ENCODE results near the gene NXPH1. TPM values are rescaled to one million over a fixed set of nuclear protein-coding genes. Genes with fewer than 3 reads are reported as not detected.

The NXPH1 gene
- total RNA-seq, 5 donors from 2014 or later (not counting 1 experiment from before 2014, with no cell fraction given) = not detected

- no peak overlapping the region for H3K27ac ChIP-seq (ENCODE audit: low read length)
- H3K27ac Mint-ChIP-seq = no peak overlapping the region
- peaks cover 5 to 8% (median 6%) of the 10 kb centered on the region in 3 donors for H3K9me3 Mint-ChIP-seq
- CTCF ChIA-PET = no interaction called here
- no peak for DNase-seq
- no peaks in the 10 kb centered on the region for H3K9me3 ChIP-seq
- H3K4me3 Mint-ChIP-seq = no peak overlapping the region
- no peaks in the 10 kb centered on the region for H3K4me1 ChIP-seq (ENCODE audit: control insufficient read depth in 1 of 2, extremely low read depth in 1 of 2, insufficient read depth in 2 of 2, low read length in 2 of 2)
- H3K4me3 ChIP-seq (ENCODE audit: control insufficient read depth in 1 of 2, extremely low read depth in 1 of 2, low read length in 1 of 2) = no peak overlapping the region
- no peaks in the 10 kb centered on the region for H3K4me1 Mint-ChIP-seq
- no peaks in the 10 kb centered on the region for H3K27me3 ChIP-seq (replicated peaks in 1 of 2; ENCODE audit: control insufficient read depth in 2 of 2, extremely low read depth in 1 of 2, insufficient read depth in 2 of 2, low read length in 1 of 2)
- ATAC-seq (replicated peaks in 1 of 4) = no peak
- POLR2A ChIA-PET = interaction anchor here in 1 of 2 donors (0.6 kb wide), 1 partner anchor 575 kb away, joined by 4 read pairs; no protein-coding TSS in a partner anchor
- WGBS (ENCODE audit: insufficient coverage) = 71% methylated on average over 3 of the region's 4 CpGs
- no peaks in the 10 kb centered on the region for H3K36me3 ChIP-seq (ENCODE audit: control insufficient read depth in 2 of 2, extremely low read depth in 1 of 2, insufficient read depth in 1 of 2, low read length in 1 of 2)
- no peaks in the 10 kb centered on the region for H3K36me3 Mint-ChIP-seq
- H3K27me3 Mint-ChIP-seq = peaks cover 0 to 3% of the 10 kb centered on the region in 2 donors
Measured at GRCh38 chr7:8481752-8482446, 48.5 kb downstream of the NXPH1 start.

DNA sequence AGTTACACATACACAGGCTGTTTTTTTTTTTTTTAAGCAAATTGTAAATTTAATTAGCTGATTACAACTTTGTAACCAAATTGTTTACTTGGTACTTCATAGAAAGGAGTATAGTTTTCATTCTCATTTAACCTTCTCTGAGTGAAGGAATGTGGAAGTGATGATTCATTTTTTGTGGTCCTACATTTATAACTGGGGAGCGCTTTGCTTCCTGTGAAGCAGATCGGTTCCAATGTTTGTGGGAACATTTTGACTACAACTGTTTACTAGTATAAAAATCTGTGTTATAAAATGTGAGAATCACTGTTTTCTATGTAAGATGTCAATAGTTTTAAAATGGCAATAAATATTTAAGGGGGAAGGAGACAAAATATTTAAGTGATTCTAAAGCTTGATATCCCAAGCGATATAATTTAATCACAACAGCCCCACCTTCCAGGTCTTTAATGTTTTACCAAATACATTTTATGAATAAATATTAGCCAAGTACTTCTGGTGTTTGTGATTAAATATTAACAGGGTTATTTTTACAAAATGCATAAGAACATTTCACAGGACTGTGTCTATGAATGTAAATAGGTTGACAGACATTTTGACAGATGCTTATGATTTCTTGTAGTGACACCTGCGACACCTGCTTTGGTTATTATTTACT, 57.1 kb downstream of the NXPH1 start:
- Histone ChIP-seq H3K36me3 (ENCODE audit: control insufficient read depth in 2 of 2, extremely low read depth in 1 of 2, insufficient read depth in 1 of 2, low read length in 1 of 2) (no peaks in the 10 kb centered on the region), H3K27ac (ENCODE audit: low read length) (no peak overlapping the region), H3K4me3 (ENCODE audit: control insufficient read depth in 1 of 2, extremely low read depth in 1 of 2, low read length in 1 of 2) (no peak overlapping the region), H3K27me3 (replicated peaks in 1 of 2; ENCODE audit: control insufficient read depth in 2 of 2, extremely low read depth in 1 of 2, insufficient read depth in 2 of 2, low read length in 1 of 2) (no peaks in the 10 kb centered on the region), H3K4me1 (ENCODE audit: control insufficient read depth in 1 of 2, extremely low read depth in 1 of 2, insufficient read depth in 2 of 2, low read length in 2 of 2) (no peaks in the 10 kb centered on the region), H3K9me3 (no peaks in the 10 kb centered on the region)
- CTCF ChIA-PET = no interaction called here
- H3K27me3 Mint-ChIP-seq = peaks cover 0 to 3% of the 10 kb centered on the region in 2 donors
- DNase-seq (no peak), ATAC-seq (replicated peaks in 1 of 4) (no peak)
- POLR2A ChIA-PET = interaction anchor here in 1 of 2 donors (0.5 kb wide), 1 partner anchor 147 kb away, joined by 5 read pairs; no protein-coding TSS in a partner anchor
- H3K27ac Mint-ChIP-seq = no peak overlapping the region
- no peak overlapping the region for H3K4me3 Mint-ChIP-seq
- no CpG with 5 or more reads among the region's 4 CpGs for WGBS (ENCODE audit: insufficient coverage)
- no peaks in the 10 kb centered on the region for H3K36me3 Mint-ChIP-seq
- no peaks in the 10 kb centered on the region for H3K4me1 Mint-ChIP-seq
- H3K9me3 Mint-ChIP-seq = peaks cover 0 to 14% (median 1%) of the 10 kb centered on the region in 3 donors

DNA sequence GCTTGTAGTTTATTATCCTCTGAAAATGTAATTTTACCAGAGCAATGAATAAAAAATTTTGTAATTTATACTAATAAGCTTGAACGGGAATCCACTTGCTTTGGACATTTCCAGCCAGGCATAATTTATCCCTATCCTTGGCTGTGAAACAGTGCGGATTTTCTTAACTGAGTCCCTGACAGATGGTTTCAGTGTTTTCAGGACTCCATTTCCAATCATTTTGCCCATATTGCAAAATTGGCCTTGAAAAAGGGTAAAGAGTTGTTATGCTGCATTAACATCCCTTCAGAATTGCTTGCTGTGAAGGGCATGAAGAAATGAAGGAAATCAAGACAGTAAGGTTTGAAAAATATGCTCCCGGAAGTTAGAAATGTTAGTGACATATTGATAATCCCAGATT, 57.7 kb downstream of the NXPH1 start:
- POLR2A ChIA-PET = no interaction called here

DNA sequence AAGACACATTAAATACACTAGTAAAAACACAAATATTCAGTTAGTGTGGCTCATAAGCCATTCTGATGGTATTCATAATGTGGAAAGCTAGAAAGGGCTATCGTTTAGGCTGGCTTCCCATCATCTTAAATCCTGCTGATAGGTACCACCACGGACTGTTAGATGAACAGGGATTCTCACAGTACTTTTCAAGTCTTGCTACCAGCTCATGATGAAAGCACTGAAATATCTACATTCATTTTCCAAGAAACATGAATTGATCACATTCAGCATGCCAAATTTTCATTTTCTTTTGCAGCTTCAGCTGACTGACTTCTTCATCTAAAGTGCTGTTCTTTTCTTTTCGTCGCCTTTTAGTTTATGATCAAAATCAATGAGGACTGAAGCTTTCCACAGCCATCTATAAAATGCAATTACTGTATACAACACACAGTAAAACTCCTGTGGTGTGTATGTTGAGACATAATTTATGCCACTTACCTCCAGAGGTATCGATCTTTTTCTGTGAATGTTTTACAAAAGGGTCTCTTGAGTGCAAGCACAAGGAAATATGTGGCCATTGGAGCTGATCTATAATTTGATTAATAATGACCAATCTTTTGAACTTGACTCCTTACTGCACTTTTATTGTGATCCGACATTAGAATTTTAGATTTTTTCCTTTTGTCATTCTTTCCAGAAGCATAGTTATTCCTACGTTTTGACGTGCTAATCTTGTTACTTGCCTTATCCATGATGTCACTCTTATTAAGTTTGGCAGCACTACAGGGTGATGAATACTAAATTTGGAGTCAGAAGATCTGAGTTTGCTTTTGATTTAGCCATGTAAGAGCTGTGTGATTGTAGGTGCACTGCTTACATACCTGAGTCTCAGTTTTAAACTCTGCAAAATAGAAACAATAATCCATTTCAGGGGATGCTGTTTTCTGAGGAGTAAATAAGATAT, 58.4 kb downstream of the NXPH1 start:
- H3K36me3 ChIP-seq (ENCODE audit: control insufficient read depth in 2 of 2, extremely low read depth in 1 of 2, insufficient read depth in 1 of 2, low read length in 1 of 2) = no peaks in the 10 kb centered on the region
- no peak overlapping the region for H3K4me3 ChIP-seq (ENCODE audit: control insufficient read depth in 1 of 2, extremely low read depth in 1 of 2, low read length in 1 of 2)
- CTCF ChIA-PET = interaction anchor here in 1 of 2 donors (0.5 kb wide), 1 partner anchor 56 kb away, joined by 3 read pairs; no protein-coding TSS in a partner anchor
- H3K4me1 ChIP-seq (ENCODE audit: control insufficient read depth in 1 of 2, extremely low read depth in 1 of 2, insufficient read depth in 2 of 2, low read length in 2 of 2) = no peaks in the 10 kb centered on the region
- H3K9me3 ChIP-seq = no peaks in the 10 kb centered on the region
- POLR2A ChIA-PET = no interaction called here
- ATAC-seq (replicated peaks in 1 of 4) = no peak
- no peaks in the 10 kb centered on the region for H3K27me3 ChIP-seq (replicated peaks in 1 of 2; ENCODE audit: control insufficient read depth in 2 of 2, extremely low read depth in 1 of 2, insufficient read depth in 2 of 2, low read length in 1 of 2)
- no peak overlapping the region for H3K27ac ChIP-seq (ENCODE audit: low read length)
- no peak for DNase-seq
- no peak overlapping the region for H3K4me3 Mint-ChIP-seq
- 100% methylated on average over 1 of the region's 8 CpGs for WGBS (ENCODE audit: insufficient coverage)
- no peaks in the 10 kb centered on the region for H3K36me3 Mint-ChIP-seq
- H3K9me3 Mint-ChIP-seq = peaks cover 0 to 14% (median 1%) of the 10 kb centered on the region in 3 donors
- H3K27ac Mint-ChIP-seq = no peak overlapping the region
- peaks cover 0 to 3% of the 10 kb centered on the region in 2 donors for H3K27me3 Mint-ChIP-seq
- no peaks in the 10 kb centered on the region for H3K4me1 Mint-ChIP-seq

More for the DNA sequence above, 57.7 kb downstream of the NXPH1 start:
- ATAC-seq (replicated peaks in 1 of 4) = no peak
- no peak overlapping the region for H3K27ac ChIP-seq (ENCODE audit: low read length)
- CTCF ChIA-PET = interaction anchor here in 1 of 2 donors (0.5 kb wide), 1 partner anchor 55 kb away, joined by 3 read pairs; no protein-coding TSS in a partner anchor
- H3K4me3 Mint-ChIP-seq = no peak overlapping the region
- H3K36me3 Mint-ChIP-seq = no peaks in the 10 kb centered on the region
- H3K4me1 Mint-ChIP-seq = no peaks in the 10 kb centered on the region
- no peaks in the 10 kb centered on the region for H3K27me3 ChIP-seq (replicated peaks in 1 of 2; ENCODE audit: control insufficient read depth in 2 of 2, extremely low read depth in 1 of 2, insufficient read depth in 2 of 2, low read length in 1 of 2)
- H3K9me3 Mint-ChIP-seq = peaks cover 0 to 14% (median 1%) of the 10 kb centered on the region in 3 donors
- DNase-seq = no peak
- no peak overlapping the region for H3K27ac Mint-ChIP-seq
- H3K36me3 ChIP-seq (ENCODE audit: control insufficient read depth in 2 of 2, extremely low read depth in 1 of 2, insufficient read depth in 1 of 2, low read length in 1 of 2) = no peaks in the 10 kb centered on the region
- no CpG with 5 or more reads among the region's 3 CpGs for WGBS (ENCODE audit: insufficient coverage)
- H3K9me3 ChIP-seq = no peaks in the 10 kb centered on the region
- no peak overlapping the region for H3K4me3 ChIP-seq (ENCODE audit: control insufficient read depth in 1 of 2, extremely low read depth in 1 of 2, low read length in 1 of 2)
- peaks cover 0 to 3% of the 10 kb centered on the region in 2 donors for H3K27me3 Mint-ChIP-seq
- no peaks in the 10 kb centered on the region for H3K4me1 ChIP-seq (ENCODE audit: control insufficient read depth in 1 of 2, extremely low read depth in 1 of 2, insufficient read depth in 2 of 2, low read length in 2 of 2)

DNA sequence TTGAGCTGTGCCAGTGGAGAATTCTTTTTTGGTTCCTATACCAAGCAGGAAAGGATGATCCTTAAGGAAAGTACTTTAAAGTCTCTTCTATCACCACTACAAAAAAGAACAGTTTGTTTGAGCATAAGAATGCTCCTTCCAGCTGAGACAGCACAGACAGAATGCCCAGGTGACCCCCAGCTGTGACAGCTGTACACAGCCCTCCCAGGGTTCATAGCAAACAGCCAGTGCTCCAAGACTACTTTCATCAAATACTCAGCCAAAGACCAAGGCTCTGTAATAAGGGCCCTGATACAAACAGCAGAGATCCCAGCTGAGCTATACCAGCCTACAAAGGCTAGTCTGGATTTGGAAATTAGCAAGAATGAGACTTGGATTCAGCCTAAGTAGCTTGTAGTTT, 65.7 kb downstream of the NXPH1 start:
- ATAC-seq (replicated peaks in 1 of 4) (no peak), DNase-seq (no peak)
- ChIA-PET CTCF (no interaction called here), POLR2A (no interaction called here)
- Mint-ChIP-seq H3K27ac (no peak overlapping the region), H3K9me3 (peaks cover 3 to 9% (median 4%) of the 10 kb centered on the region in 3 donors), H3K27me3 (no peaks in the 10 kb centered on the region), H3K4me3 (no peak overlapping the region), H3K36me3 (no peaks in the 10 kb centered on the region), H3K4me1 (no peaks in the 10 kb centered on the region)
- Histone ChIP-seq H3K4me1 (ENCODE audit: control insufficient read depth in 1 of 2, extremely low read depth in 1 of 2, insufficient read depth in 2 of 2, low read length in 2 of 2) (no peaks in the 10 kb centered on the region), H3K27me3 (replicated peaks in 1 of 2; ENCODE audit: control insufficient read depth in 2 of 2, extremely low read depth in 1 of 2, insufficient read depth in 2 of 2, low read length in 1 of 2) (no peaks in the 10 kb centered on the region), H3K36me3 (ENCODE audit: control insufficient read depth in 2 of 2, extremely low read depth in 1 of 2, insufficient read depth in 1 of 2, low read length in 1 of 2) (no peaks in the 10 kb centered on the region), H3K9me3 (no peaks in the 10 kb centered on the region), H3K27ac (ENCODE audit: low read length) (no peak overlapping the region), H3K4me3 (ENCODE audit: control insufficient read depth in 1 of 2, extremely low read depth in 1 of 2, low read length in 1 of 2) (no peak overlapping the region)

DNA sequence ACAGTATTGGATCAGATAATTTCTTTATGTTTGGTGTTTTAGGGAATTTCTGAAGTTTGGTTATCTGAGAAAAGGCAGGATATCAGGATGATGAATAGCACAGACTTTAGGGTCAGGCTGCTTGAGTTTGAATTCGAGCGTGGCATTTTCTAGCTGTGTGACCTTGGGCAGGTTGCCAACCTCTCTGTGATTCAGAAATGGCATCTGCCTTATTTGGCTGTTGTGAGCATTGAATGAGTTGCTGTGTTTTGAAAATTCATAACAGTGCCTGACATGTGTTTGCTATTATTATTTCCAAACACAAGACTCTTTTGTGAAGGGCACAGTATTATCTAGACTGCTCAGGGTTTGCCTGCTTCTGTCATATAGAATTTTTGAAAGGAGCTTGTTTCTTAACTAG, 66.9 kb downstream of the NXPH1 start:
- ATAC-seq (replicated peaks in 1 of 4) = no peak
- 72% methylated on average over 2 of the region's 2 CpGs for WGBS (ENCODE audit: insufficient coverage)
- Histone ChIP-seq H3K4me1 (ENCODE audit: control insufficient read depth in 1 of 2, extremely low read depth in 1 of 2, insufficient read depth in 2 of 2, low read length in 2 of 2) (no peaks in the 10 kb centered on the region), H3K27ac (ENCODE audit: low read length) (no peak overlapping the region), H3K36me3 (ENCODE audit: control insufficient read depth in 2 of 2, extremely low read depth in 1 of 2, insufficient read depth in 1 of 2, low read length in 1 of 2) (no peaks in the 10 kb centered on the region), H3K27me3 (replicated peaks in 1 of 2; ENCODE audit: control insufficient read depth in 2 of 2, extremely low read depth in 1 of 2, insufficient read depth in 2 of 2, low read length in 1 of 2) (no peaks in the 10 kb centered on the region), H3K9me3 (no peaks in the 10 kb centered on the region), H3K4me3 (ENCODE audit: control insufficient read depth in 1 of 2, extremely low read depth in 1 of 2, low read length in 1 of 2) (no peak overlapping the region)
- Mint-ChIP-seq H3K27me3 (no peaks in the 10 kb centered on the region), H3K4me1 (no peaks in the 10 kb centered on the region), H3K36me3 (no peaks in the 10 kb centered on the region), H3K9me3 (peaks cover 3 to 5% (median 4%) of the 10 kb centered on the region in 3 donors), H3K4me3 (no peak overlapping the region), H3K27ac (no peak overlapping the region)
- POLR2A ChIA-PET = no interaction called here
- CTCF ChIA-PET = no interaction called here
- DNase-seq = no peak

Data from T-cell (primary cell).